Omental fat pad (tissue), 4 donors: ENCODE results near the gene GLA. TPM values are rescaled to one million over a fixed set of nuclear protein-coding genes. Genes with fewer than 3 reads are reported as not detected.

ENCODE experiments used
- ATAC-seq: fragments of 150-250 bp; one replicate; pipeline ENCODE4 v1.9.1; 2016; ENCODE audit warnings: mild to moderate bottlenecking, moderate library complexity; ENCODE audit not compliant: low FRiP score
- DNase-seq: peaks from one replicate; pipeline ENCODE4 v3.0.0-alpha.2; 2019; ENCODE audit warnings: low spot score
- CTCF ChIP-seq, 3 donors: fragments of 450-650 bp; IDR thresholded peaks; one replicate each; pipeline ENCODE4 v1.5.1; 2016 to 2017; ENCODE audit warnings: antibody characterized with exemption in 3 of 3, mild to moderate bottlenecking in 3 of 3, moderate library complexity in 2 of 3
- total RNA-seq, 4 donors: library from RNA; depleted of rRNA; stranded (reverse); fragments of >200 nt; gene quantifications; one replicate each; pipeline ENCODE4 v1.1.0, GENCODE V29; 2016

The GLA gene
- total RNA-seq, 4 donors from 2014 or later = 26.4 to 101 (median 49.7) TPM

DNA sequence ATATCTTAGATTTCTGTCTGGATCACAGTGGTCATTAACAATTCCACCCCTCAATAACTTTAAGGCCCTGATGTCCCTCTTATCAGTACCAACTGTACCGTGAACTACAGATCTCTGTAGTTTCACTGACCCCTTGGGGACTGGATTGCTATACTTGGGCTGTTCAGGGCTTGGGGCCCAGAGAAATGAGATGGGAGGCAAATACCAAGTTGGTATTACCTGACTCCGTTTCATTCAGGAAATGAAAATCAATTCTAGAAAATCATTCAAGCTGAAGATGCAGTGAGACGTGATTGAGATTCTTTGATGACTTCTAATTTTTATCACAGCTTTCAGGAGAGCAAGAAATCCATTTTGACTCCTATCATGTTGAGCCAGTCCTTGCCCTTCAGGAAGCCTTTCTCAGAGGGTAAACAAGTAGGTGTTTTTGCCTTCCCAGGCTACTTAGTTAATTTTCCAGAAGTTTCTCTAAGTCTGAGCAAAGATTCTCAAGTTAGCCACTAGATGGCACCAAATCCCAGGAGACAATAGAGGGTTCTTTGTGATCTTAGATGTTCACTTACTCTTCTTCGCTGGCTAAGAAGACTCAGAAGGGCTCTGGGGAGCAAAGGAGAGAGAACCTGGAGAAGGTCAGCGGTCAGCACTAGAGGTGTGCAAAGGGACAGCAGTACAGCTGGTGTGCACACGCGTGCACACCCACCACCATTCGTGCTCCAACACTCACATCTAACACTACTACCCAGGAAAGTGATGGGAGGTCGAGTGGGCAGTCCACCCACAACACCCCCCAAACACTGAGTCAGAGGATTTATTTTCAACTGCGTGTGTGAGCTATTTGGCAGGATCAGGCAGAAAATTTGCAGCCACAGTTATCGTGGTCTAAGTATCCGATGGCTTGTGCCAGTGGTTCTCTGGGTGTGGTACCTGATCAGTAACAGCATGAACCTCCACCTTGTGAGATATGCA lies 7.7 kb upstream of the GLA start:
- DNase-seq (no peak), ATAC-seq (peak; percentile 63)
- TF ChIP-seq CTCF (IDR thresholded peaks at IDR 0.05) = peak in 1 of 3 donors; percentile 29

GRCh38 chrX:101411984-101412383 lies 4.3 kb upstream of the GLA start:
- DNase-seq (no peak), ATAC-seq (no peak)
- no peak for TF ChIP-seq CTCF (IDR thresholded peaks at IDR 0.05)

DNA sequence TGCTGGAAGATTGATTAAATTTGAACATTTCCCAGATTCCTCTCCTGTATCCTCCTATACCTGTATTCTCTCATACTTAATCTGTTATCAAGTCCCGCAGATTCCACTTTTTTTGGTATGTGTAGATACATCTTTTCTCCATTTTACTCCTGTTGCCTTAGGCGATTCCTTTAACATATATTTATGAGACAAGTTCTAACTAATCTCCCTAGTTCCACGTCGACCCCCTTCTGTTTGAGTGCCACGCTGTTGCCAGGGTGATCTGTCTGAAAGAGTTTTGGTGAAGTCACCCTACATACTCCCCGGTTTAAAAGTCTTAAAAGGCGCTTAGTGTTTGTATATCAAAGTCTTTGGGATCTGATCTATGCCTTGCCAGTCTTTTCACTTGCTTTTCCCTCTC lies 2.7 kb upstream of the GLA start:
- no peak for TF ChIP-seq CTCF (IDR thresholded peaks at IDR 0.05)
- DNase-seq (no peak), ATAC-seq (no peak)

DNA sequence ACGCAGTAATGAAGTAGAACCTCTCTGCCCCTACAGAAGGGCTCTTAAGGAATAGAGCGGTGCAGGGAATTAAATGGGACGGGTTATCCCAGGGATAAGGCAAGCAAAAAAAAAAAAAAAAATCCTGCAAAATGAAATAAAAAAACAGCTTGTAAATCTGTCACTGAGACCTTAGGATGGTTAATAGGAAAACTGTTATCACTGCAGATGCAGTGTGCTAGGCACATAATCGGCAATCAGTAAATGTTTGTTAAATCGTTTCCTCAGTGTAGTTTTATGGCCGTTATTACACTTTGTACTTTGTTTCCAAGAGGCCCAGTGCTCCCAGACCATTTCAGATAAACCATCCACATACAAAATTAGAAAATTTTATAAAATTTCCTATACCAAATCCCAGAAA lies 1.3 kb upstream of the GLA start:
- DNase-seq (no peak), ATAC-seq (no peak)
- TF ChIP-seq CTCF (IDR thresholded peaks at IDR 0.05) = no peak

DNA sequence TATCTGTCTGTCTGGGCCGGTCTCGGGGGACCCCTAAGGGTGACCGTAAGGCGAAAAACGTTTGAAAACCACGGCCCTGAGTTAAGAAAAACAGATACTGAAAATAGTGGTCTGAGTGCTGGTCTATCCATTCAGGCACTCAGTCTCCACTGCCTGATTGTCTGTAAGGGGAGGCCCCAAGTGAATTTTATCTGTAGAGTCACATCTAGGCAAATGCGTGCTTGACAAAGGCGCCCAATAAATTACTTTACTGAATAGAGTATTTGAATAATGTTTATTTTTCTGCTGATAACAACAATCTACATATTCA lies 762 bp upstream of the GLA start:
- TF ChIP-seq CTCF (IDR thresholded peaks at IDR 0.05) = no peak
- ATAC-seq = peak; percentile 25
- no peak for DNase-seq

GRCh38 chrX:101407167-101407747 lies 468 bp downstream of the GLA start:
- DNase-seq = no peak
- peak; percentile 19 for ATAC-seq

More at GRCh38 chrX:101407167-101407747, 468 bp downstream of the GLA start:
- no peak for TF ChIP-seq CTCF (IDR thresholded peaks at IDR 0.05)
